ENCODE results near the gene GZF1. TPM values are rescaled to one million over a fixed set of nuclear protein-coding genes. Genes with fewer than 3 reads are reported as not detected.

The GZF1 gene
- polyA plus RNA-seq, 3 donors: 5.5 to 215 (median 7.0) TPM

- Histone ChIP-seq H3K9ac (ENCODE audit: insufficient read depth, low read length, poor library complexity, severe bottlenecking) (no peak overlapping the region), H3K27me3 (ENCODE audit: control insufficient read depth in 2 of 2, insufficient read depth in 2 of 2, low read length in 2 of 2) (no peaks in the 10 kb centered on the region), H3K27ac (ENCODE audit: low read depth in 1 of 2, low read length in 2 of 2) (no peak overlapping the region), H2AFZ (ENCODE audit: insufficient read depth, low read depth, low read length, poor library complexity, severe bottlenecking) (no peak overlapping the region), H3K79me2 (ENCODE audit: insufficient read depth, low read length) (peaks cover 95% of the 10 kb centered on the region), H3K4me1 (ENCODE audit: control insufficient read depth in 1 of 2, insufficient read depth in 2 of 2, low read length in 2 of 2) (peaks cover 7% of the 10 kb centered on the region in 2 donors), H3K9me3 (replicated peaks in 1 of 2; ENCODE audit: control insufficient read depth in 1 of 2, insufficient read depth in 1 of 2, low read length in 2 of 2) (no peaks in the 10 kb centered on the region), H3K36me3 (replicated peaks in 1 of 2; ENCODE audit: control insufficient read depth in 1 of 2, insufficient read depth in 2 of 2, low read length in 2 of 2) (peaks cover 0 to 3% of the 10 kb centered on the region in 2 donors), H4K20me1 (ENCODE audit: insufficient read depth, low read length) (peaks cover 30% of the 10 kb centered on the region), H3K4me3 (replicated peaks in 1 of 3; ENCODE audit: low read depth in 2 of 3, low read length in 3 of 3) (no peak overlapping the region), H3K4me2 (replicated peaks; ENCODE audit: extremely low read depth, low read length, poor library complexity, severe bottlenecking) (no peak overlapping the region)
- H3K36me3 Mint-ChIP-seq: peaks cover 4 to 10% of the 10 kb centered on the region in 2 donors
- no peak overlapping the region for H3K4me3 Mint-ChIP-seq
- no peaks in the 10 kb centered on the region for H3K27me3 Mint-ChIP-seq (ENCODE audit: low read depth in 3 of 3)
- no peak for DNase-seq
- H3K9me3 Mint-ChIP-seq: no peaks in the 10 kb centered on the region
- H3K27ac Mint-ChIP-seq: no peak overlapping the region
- intact Hi-C loops (cut with micrococcal nuclease): loop anchor here in 1 of 2 donors (5.0 kb wide), 1 partner anchor 39 kb away; no protein-coding TSS in a partner anchor
- TF ChIP-seq CTCF (IDR thresholded peaks at IDR 0.05): no peak
- WGBS (ENCODE audit: insufficient coverage): no CpG with 5 or more reads among the region's 6 CpGs
- H3K4me1 Mint-ChIP-seq: peaks cover 26% of the 10 kb centered on the region
Observed at GRCh38 chr20:23415959-23416583, 54.1 kb downstream of the GZF1 start.

GRCh38 chr20:23417861-23418260, 55.9 kb downstream of the GZF1 start:
- H3K4me3 Mint-ChIP-seq: no peak overlapping the region
- peaks cover 0 to 2% of the 10 kb centered on the region in 2 donors for H3K36me3 Mint-ChIP-seq
- peaks cover 19% of the 10 kb centered on the region for H4K20me1 ChIP-seq (ENCODE audit: insufficient read depth, low read length)
- H3K27ac ChIP-seq (ENCODE audit: low read depth in 1 of 2, low read length in 2 of 2): no peak overlapping the region
- no peaks in the 10 kb centered on the region for H3K27me3 ChIP-seq (ENCODE audit: control insufficient read depth in 2 of 2, insufficient read depth in 2 of 2, low read length in 2 of 2)
- no peak overlapping the region for H3K27ac Mint-ChIP-seq
- no peaks in the 10 kb centered on the region for H3K36me3 ChIP-seq (replicated peaks in 1 of 2; ENCODE audit: control insufficient read depth in 1 of 2, insufficient read depth in 2 of 2, low read length in 2 of 2)
- intact Hi-C loops (cut with micrococcal nuclease): loop anchor here in 1 of 2 donors (5.0 kb wide), 1 partner anchor 41 kb away; no protein-coding TSS in a partner anchor
- H2AFZ ChIP-seq (ENCODE audit: insufficient read depth, low read depth, low read length, poor library complexity, severe bottlenecking): no peak overlapping the region
- peaks cover 80% of the 10 kb centered on the region for H3K79me2 ChIP-seq (ENCODE audit: insufficient read depth, low read length)
- H3K4me1 Mint-ChIP-seq: peaks cover 28% of the 10 kb centered on the region
- no peak overlapping the region for H3K9ac ChIP-seq (ENCODE audit: insufficient read depth, low read length, poor library complexity, severe bottlenecking)
- no peak for DNase-seq
- H3K4me3 ChIP-seq (replicated peaks in 1 of 3; ENCODE audit: low read depth in 2 of 3, low read length in 3 of 3): no peak overlapping the region
- H3K9me3 ChIP-seq (replicated peaks in 1 of 2; ENCODE audit: control insufficient read depth in 1 of 2, insufficient read depth in 1 of 2, low read length in 2 of 2): no peaks in the 10 kb centered on the region
- no peak overlapping the region for H3K4me2 ChIP-seq (replicated peaks; ENCODE audit: extremely low read depth, low read length, poor library complexity, severe bottlenecking)
- H3K9me3 Mint-ChIP-seq: no peaks in the 10 kb centered on the region
- no peaks in the 10 kb centered on the region for H3K27me3 Mint-ChIP-seq (ENCODE audit: low read depth in 3 of 3)
- peaks cover 12% of the 10 kb centered on the region in 2 donors for H3K4me1 ChIP-seq (ENCODE audit: control insufficient read depth in 1 of 2, insufficient read depth in 2 of 2, low read length in 2 of 2)
- TF ChIP-seq CTCF (IDR thresholded peaks at IDR 0.05): no peak
